Cardiac muscle cell (in vitro differentiated cells and primary cell): Measurements from ENCODE around the gene ZNF678. TPM values are rescaled to one million over a fixed set of nuclear protein-coding genes. Genes with fewer than 3 reads are reported as not detected.

Experiments
- DNase-seq, 2 donors: peaks; one replicate each; pipeline versions ENCODE4 v3.0.0 to v3.0.0-alpha.2; 2010 to 2017; ENCODE audit warnings: low read depth in 1 of 2, low spot score in 1 of 2
- H3K27ac ChIP-seq: fragments of 200-600 bp; sonication (generic); 2 replicates; pipeline ENCODE4 v1.5.1; 2016
- H3K27me3 ChIP-seq: fragments of 200-600 bp; sonication (generic); 2 replicates; pipeline ENCODE4 v1.6.0; 2016; ENCODE audit warnings: control low read depth
- H3K36me3 ChIP-seq: fragments of 200-600 bp; sonication (generic); 2 replicates; pipeline ENCODE4 v1.5.1; 2016; ENCODE audit warnings: control low read depth
- H3K4me1 ChIP-seq: fragments of 200-600 bp; sonication (generic); 2 replicates; pipeline ENCODE4 v1.8.1; 2017; ENCODE audit warnings: low read depth, mild to moderate bottlenecking, mixed run types
- H3K4me3 ChIP-seq: fragments of 200-600 bp; sonication (generic); 2 replicates; pipeline ENCODE4 v1.5.1; 2016; ENCODE audit warnings: mild to moderate bottlenecking
- H3K9me3 ChIP-seq: fragments of 200-600 bp; sonication (generic); 2 replicates; pipeline ENCODE4 v1.5.1; 2017; ENCODE audit warnings: low read depth, mild to moderate bottlenecking, control low read depth
- polyA plus RNA-seq: library from polyadenylated mRNA; unstranded; fragments of >200 nt; fragmentation: Nextera tagmentation; extraction: Ambion mirVana; gene quantifications from 2 replicates; pipeline ENCODE4 v1.2.1, GENCODE V29; 2016
- total RNA-seq: library from RNA; depleted of rRNA; stranded (reverse); fragments of >200 nt; gene quantifications from 2 replicates; pipeline ENCODE4 v1.2.3, GENCODE V29; 2016
- TF ChIP-seq, protein P1 (sequence below): IDR thresholded peaks from 2 replicates; pipeline ENCODE4 v1.5.1; 2012; ENCODE audit warnings: low read depth, mild to moderate bottlenecking, low read length

The ZNF678 gene
- total and polyA plus RNA-seq, 2 experiments from 2014 or later: 4.3 to 14.2 TPM

DNA sequence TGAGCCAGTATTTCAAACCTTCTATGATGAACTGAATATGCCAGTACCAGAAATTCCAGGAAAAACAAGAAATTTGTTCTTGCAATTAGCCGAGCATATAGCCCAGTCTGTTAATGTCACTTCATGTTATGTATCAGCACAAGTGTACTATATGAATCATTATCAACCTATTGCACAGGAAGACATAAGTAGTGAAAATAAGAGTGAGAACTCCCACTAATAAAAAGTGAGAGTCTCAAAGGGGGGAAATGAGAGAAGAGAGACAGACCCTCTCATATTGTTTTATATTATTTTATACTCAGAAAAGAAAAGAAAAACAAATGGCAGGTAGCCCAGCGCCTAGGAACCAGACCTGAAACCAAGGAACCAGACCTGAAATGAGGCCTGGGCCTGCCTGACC lies 155.6 kb downstream of the ZNF678 start:
- no peak for DNase-seq
- Histone ChIP-seq H3K36me3 (no peaks in the 10 kb centered on the region), H3K27ac (no peak overlapping the region), H3K9me3 (no peaks in the 10 kb centered on the region), H3K4me3 (no peak overlapping the region), H3K27me3 (no peaks in the 10 kb centered on the region), H3K4me1 (no peaks in the 10 kb centered on the region)
- TF ChIP-seq, protein P1, sequence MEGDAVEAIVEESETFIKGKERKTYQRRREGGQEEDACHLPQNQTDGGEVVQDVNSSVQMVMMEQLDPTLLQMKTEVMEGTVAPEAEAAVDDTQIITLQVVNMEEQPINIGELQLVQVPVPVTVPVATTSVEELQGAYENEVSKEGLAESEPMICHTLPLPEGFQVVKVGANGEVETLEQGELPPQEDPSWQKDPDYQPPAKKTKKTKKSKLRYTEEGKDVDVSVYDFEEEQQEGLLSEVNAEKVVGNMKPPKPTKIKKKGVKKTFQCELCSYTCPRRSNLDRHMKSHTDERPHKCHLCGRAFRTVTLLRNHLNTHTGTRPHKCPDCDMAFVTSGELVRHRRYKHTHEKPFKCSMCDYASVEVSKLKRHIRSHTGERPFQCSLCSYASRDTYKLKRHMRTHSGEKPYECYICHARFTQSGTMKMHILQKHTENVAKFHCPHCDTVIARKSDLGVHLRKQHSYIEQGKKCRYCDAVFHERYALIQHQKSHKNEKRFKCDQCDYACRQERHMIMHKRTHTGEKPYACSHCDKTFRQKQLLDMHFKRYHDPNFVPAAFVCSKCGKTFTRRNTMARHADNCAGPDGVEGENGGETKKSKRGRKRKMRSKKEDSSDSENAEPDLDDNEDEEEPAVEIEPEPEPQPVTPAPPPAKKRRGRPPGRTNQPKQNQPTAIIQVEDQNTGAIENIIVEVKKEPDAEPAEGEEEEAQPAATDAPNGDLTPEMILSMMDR: no peak

- H3K36me3 ChIP-seq: no peaks in the 10 kb centered on the region
- peaks cover 4% of the 10 kb centered on the region for H3K4me1 ChIP-seq
- H3K9me3 ChIP-seq: no peaks in the 10 kb centered on the region
- TF ChIP-seq, protein P1: no peak
- DNase-seq: no peak
- H3K27me3 ChIP-seq: no peaks in the 10 kb centered on the region
- no peak overlapping the region for H3K4me3 ChIP-seq
- H3K27ac ChIP-seq: no peak overlapping the region
Measured at GRCh38 chr1:227723474-227723873, 160.1 kb downstream of the ZNF678 start.

- Histone ChIP-seq H3K4me1 (peaks cover 17% of the 10 kb centered on the region), H3K27ac (no peak overlapping the region), H3K36me3 (no peaks in the 10 kb centered on the region), H3K9me3 (no peaks in the 10 kb centered on the region), H3K4me3 (no peak overlapping the region), H3K27me3 (no peaks in the 10 kb centered on the region)
- DNase-seq: no peak
- TF ChIP-seq, protein P1: no peak
Measured at GRCh38 chr1:227725046-227725445, 161.7 kb downstream of the ZNF678 start.

GRCh38 chr1:227726318-227726717 lies 163.0 kb downstream of the ZNF678 start:
- Histone ChIP-seq H3K9me3 (no peaks in the 10 kb centered on the region), H3K4me1 (peaks cover 17% of the 10 kb centered on the region), H3K4me3 (no peak overlapping the region), H3K27me3 (no peaks in the 10 kb centered on the region), H3K27ac (no peak overlapping the region), H3K36me3 (no peaks in the 10 kb centered on the region)
- DNase-seq: no peak
- TF ChIP-seq, protein P1: no peak

Other genes with a start within 250 kb of the ZNF678 start
- 12.0 and 25.2 TPM in 2 replicates for gene CDC42BPA, start 245.1 kb upstream of the ZNF678 start, total RNA-seq
- gene CDC42BPA, start 245.1 kb upstream of the ZNF678 start, polyA plus RNA-seq: 25.1 and 32.8 TPM in 2 replicates
- gene JMJD4, start 171.7 kb downstream of the ZNF678 start, total RNA-seq: 38.3 and 42.3 TPM in 2 replicates
- gene JMJD4, start 171.7 kb downstream of the ZNF678 start, polyA plus RNA-seq: 30.1 and 33.6 TPM in 2 replicates
- 57.4 and 60.7 TPM in 2 replicates for gene SNAP47, start 171.9 kb downstream of the ZNF678 start, total RNA-seq
- gene SNAP47, start 171.9 kb downstream of the ZNF678 start, polyA plus RNA-seq: 43.7 and 59.8 TPM in 2 replicates